ENCODE results near the gene SEPTIN10.

- TF ChIP-seq CTCF (IDR thresholded peaks at IDR 0.05) (no peak), EZH2 (IDR thresholded peaks at IDR 0.05; ENCODE audit: borderline replicate concordance, insufficient read depth, low read depth, low read length, poor library complexity, severe bottlenecking) (no peak)
Observed at GRCh38 chr2:109501461-109501860, 112.3 kb downstream of the SEPTIN10 start.
